GM12891 (cell line): ENCODE measurements around the gene ACSL3.

ENCODE experiments used
- DNase-seq: peaks from one replicate; pipeline ENCODE4 v3.0.0; 2011; ENCODE audit warnings: low spot score; ENCODE audit not compliant: insufficient read length
- FAIRE-seq: peaks from 2 replicates; lab custom pipeline; 2011; peaks lifted over from hg19 to GRCh38; lab: Jason Lieb, UNC
- PAX5 ChIP-seq: IDR thresholded peaks from 2 replicates; pipeline ENCODE4 v1.6.1; 2011; ENCODE audit warnings: low read length, moderate library complexity, mild to moderate bottlenecking; ENCODE audit not compliant: insufficient read depth, severe bottlenecking
- POLR2A ChIP-seq: IDR thresholded peaks from 2 replicates; pipeline ENCODE4 v1.6.1; 2011; ENCODE audit warnings: low read depth, low read length, control low read depth
- POLR2AphosphoS5 ChIP-seq: IDR thresholded peaks from 2 replicates; pipeline ENCODE4 v1.6.1; 2011; ENCODE audit warnings: low read depth, low read length, control low read depth
- POU2F2 ChIP-seq: IDR thresholded peaks from 2 replicates; pipeline ENCODE4 v1.6.1; 2011; ENCODE audit warnings: low read depth, mild to moderate bottlenecking, control low read depth, low read length, moderate library complexity
- SPI1 ChIP-seq: IDR thresholded peaks from 2 replicates; pipeline ENCODE4 v1.6.1; 2011; ENCODE audit warnings: low read depth, low read length, control low read depth
- TAF1 ChIP-seq: IDR thresholded peaks from 2 replicates; pipeline ENCODE4 v1.6.1; 2011; ENCODE audit warnings: low read depth, low read length, control low read depth

Gene ACSL3

GRCh38 chr2:222851956-222852617, 8.7 kb upstream of the ACSL3 start:
- FAIRE-seq (no peak), DNase-seq (no peak)
- TF ChIP-seq PAX5, result no peak
- TF ChIP-seq SPI1, result no peak
- no peak for TF ChIP-seq POLR2A
- TF ChIP-seq POLR2AphosphoS5, result no peak
- TF ChIP-seq TAF1, result no peak
- no peak for TF ChIP-seq POU2F2

- no peak for DNase-seq
- TF ChIP-seq POLR2AphosphoS5, result no peak
- no peak for TF ChIP-seq TAF1
- no peak for TF ChIP-seq POLR2A
- no peak for TF ChIP-seq SPI1
- no peak for TF ChIP-seq PAX5
- TF ChIP-seq POU2F2, result no peak
- FAIRE-seq, result no peak
These were observed 5.8 kb upstream of the ACSL3 start for GRCh38 chr2:222854773-222855700.

GRCh38 chr2:222859786-222860612, 837 bp upstream of the ACSL3 start:
- no peak for FAIRE-seq
- TF ChIP-seq SPI1 (no peak), POU2F2 (no peak), PAX5 (no peak), POLR2AphosphoS5 (no peak), POLR2A (no peak), TAF1 (no peak)

GRCh38 chr2:222861411-222862105, 722 bp downstream of the ACSL3 start:
- peak; percentile 68 for FAIRE-seq
- TF ChIP-seq POLR2A (no peak), POLR2AphosphoS5 (no peak), SPI1 (no peak), PAX5 (no peak)
- DNase-seq, result peak; percentile 33

More at GRCh38 chr2:222859786-222860612, 837 bp upstream of the ACSL3 start:
- DNase-seq, result no peak

- FAIRE-seq (no peak), DNase-seq (no peak)
- TF ChIP-seq POLR2A, result no peak
- TF ChIP-seq PAX5, result no peak
- no peak for TF ChIP-seq TAF1
- no peak for TF ChIP-seq POLR2AphosphoS5
- no peak for TF ChIP-seq POU2F2
- TF ChIP-seq SPI1, result no peak
These were observed 1.5 kb downstream of the ACSL3 start for GRCh38 chr2:222862106-222862908.

GRCh38 chr2:222862909-222863544, 2.2 kb downstream of the ACSL3 start:
- TF ChIP-seq POU2F2 (no peak), TAF1 (no peak), POLR2AphosphoS5 (no peak), POLR2A (no peak), SPI1 (no peak), PAX5 (no peak)
- no peak for DNase-seq
- FAIRE-seq, result no peak

GRCh38 chr2:222864296-222864695, 3.5 kb downstream of the ACSL3 start:
- no peak for FAIRE-seq
- no peak for DNase-seq
- TF ChIP-seq POU2F2 (no peak), PAX5 (no peak), POLR2AphosphoS5 (no peak), TAF1 (no peak), SPI1 (no peak), POLR2A (no peak)

GRCh38 chr2:222865301-222865700, 4.5 kb downstream of the ACSL3 start:
- FAIRE-seq, result no peak
- no peak for TF ChIP-seq POU2F2
- no peak for TF ChIP-seq TAF1
- TF ChIP-seq SPI1, result no peak
- no peak for TF ChIP-seq PAX5
- no peak for TF ChIP-seq POLR2A
- no peak for TF ChIP-seq POLR2AphosphoS5
- no peak for DNase-seq
